Activated naive CD4-positive, alpha-beta T cell treated with anti-CD3 and anti-CD28 coated beads, Interleukin-2, amount 10 ng/mL, durations not matched to agents 7 days and 5 days (primary cell): Measurements from ENCODE around the gene LRRC49.
A peak's percentile ranks its signal among the peaks of the same experiment; 100 is the strongest.

ENCODE experiments used
- CTCF ChIA-PET: fragments of 350-600 bp; sonication (Branson Sonifier 250); formaldehyde crosslinking; loops from one replicate; lab custom pipeline; 2021; ENCODE audit warnings: antibody characterized with exemption; lab: Charles Lee
- DNase-seq: peaks from one replicate; pipeline ENCODE4 v3.0.0-alpha.2; 2020
- H3K27ac Mint-ChIP-seq: one replicate; pipeline ENCODE4 v1.8.0; 2021; ENCODE audit warnings: mild to moderate bottlenecking, moderate library complexity, mixed read lengths
- H3K27me3 Mint-ChIP-seq: one replicate; pipeline ENCODE4 v1.8.0; 2021; ENCODE audit warnings: mild to moderate bottlenecking, mixed read lengths
- H3K36me3 Mint-ChIP-seq: one replicate; pipeline ENCODE4 v1.8.0; 2021; ENCODE audit warnings: mixed read lengths
- H3K4me1 Mint-ChIP-seq: one replicate; pipeline ENCODE4 v1.8.0; 2021; ENCODE audit warnings: mixed read lengths
- H3K4me3 Mint-ChIP-seq: one replicate; pipeline ENCODE4 v1.8.0; 2021; ENCODE audit warnings: mild to moderate bottlenecking, moderate library complexity, mixed read lengths
- H3K9me3 Mint-ChIP-seq: one replicate; pipeline ENCODE4 v1.8.0; 2021; ENCODE audit warnings: mixed read lengths

LRRC49 gene

GRCh38 chr15:70879401-70879800, 13.2 kb upstream of the LRRC49 start:
- CTCF ChIA-PET = no interaction called here

GRCh38 chr15:70880781-70881180, 11.8 kb upstream of the LRRC49 start:
- Mint-ChIP-seq H3K36me3 (no peaks in the 10 kb centered on the region), H3K27me3 (peaks cover 12% of the 10 kb centered on the region), H3K9me3 (no peaks in the 10 kb centered on the region), H3K4me3 (no peak overlapping the region), H3K27ac (no peak overlapping the region), H3K4me1 (no peaks in the 10 kb centered on the region)
- CTCF ChIA-PET = interaction anchor here (0.9 kb wide), 1 partner anchor 560 kb away, joined by 3 read pairs; no protein-coding TSS in a partner anchor
- no peak for DNase-seq

More at GRCh38 chr15:70879401-70879800, 13.2 kb upstream of the LRRC49 start:
- Mint-ChIP-seq H3K9me3 (no peaks in the 10 kb centered on the region), H3K4me3 (no peak overlapping the region), H3K36me3 (no peaks in the 10 kb centered on the region), H3K4me1 (no peaks in the 10 kb centered on the region), H3K27me3 (peaks cover 12% of the 10 kb centered on the region), H3K27ac (no peak overlapping the region)
- no peak for DNase-seq

GRCh38 chr15:70882361-70882760, 10.3 kb upstream of the LRRC49 start:
- H3K27ac Mint-ChIP-seq = no peak overlapping the region
- peaks cover 12% of the 10 kb centered on the region for H3K27me3 Mint-ChIP-seq
- DNase-seq = no peak
- no peaks in the 10 kb centered on the region for H3K36me3 Mint-ChIP-seq
- H3K4me1 Mint-ChIP-seq = no peaks in the 10 kb centered on the region
- no peak overlapping the region for H3K4me3 Mint-ChIP-seq
- CTCF ChIA-PET = no interaction called here
- H3K9me3 Mint-ChIP-seq = no peaks in the 10 kb centered on the region

- Mint-ChIP-seq H3K4me1 (peaks cover 10% of the 10 kb centered on the region), H3K27ac (no peak overlapping the region), H3K4me3 (peak overlapping the region; percentile 70), H3K27me3 (peaks cover 36% of the 10 kb centered on the region), H3K9me3 (no peaks in the 10 kb centered on the region), H3K36me3 (no peaks in the 10 kb centered on the region)
- no peak for DNase-seq
- CTCF ChIA-PET = interaction anchor here (0.5 kb wide), 1 partner anchor 1624 kb away, joined by 3 read pairs; no protein-coding TSS in a partner anchor
These were observed 410 bp downstream of the LRRC49 start for GRCh38 chr15:70892912-70893560.

- CTCF ChIA-PET = no interaction called here
- Mint-ChIP-seq H3K27ac (no peak overlapping the region), H3K9me3 (peaks cover 2% of the 10 kb centered on the region), H3K4me3 (no peak overlapping the region), H3K27me3 (peaks cover 12% of the 10 kb centered on the region), H3K36me3 (no peaks in the 10 kb centered on the region), H3K4me1 (no peaks in the 10 kb centered on the region)
- DNase-seq = no peak
These were observed 9.5 kb downstream of the LRRC49 start for GRCh38 chr15:70902107-70902506.

GRCh38 chr15:70906842-70907241, 14.2 kb downstream of the LRRC49 start:
- Mint-ChIP-seq H3K27ac (no peak overlapping the region), H3K4me3 (no peak overlapping the region), H3K36me3 (no peaks in the 10 kb centered on the region), H3K9me3 (peaks cover 10% of the 10 kb centered on the region), H3K27me3 (peaks cover 7% of the 10 kb centered on the region), H3K4me1 (no peaks in the 10 kb centered on the region)
- CTCF ChIA-PET = no interaction called here
- DNase-seq = no peak

- no peaks in the 10 kb centered on the region for H3K36me3 Mint-ChIP-seq
- peaks cover 10% of the 10 kb centered on the region for H3K9me3 Mint-ChIP-seq
- no peak overlapping the region for H3K4me3 Mint-ChIP-seq
- no peaks in the 10 kb centered on the region for H3K27me3 Mint-ChIP-seq
- no peaks in the 10 kb centered on the region for H3K4me1 Mint-ChIP-seq
- CTCF ChIA-PET = no interaction called here
- H3K27ac Mint-ChIP-seq = no peak overlapping the region
- no peak for DNase-seq
These were observed 15.3 kb downstream of the LRRC49 start for GRCh38 chr15:70907784-70908471.

GRCh38 chr15:70910958-70911357, 18.3 kb downstream of the LRRC49 start:
- no peak for DNase-seq
- CTCF ChIA-PET = no interaction called here
- Mint-ChIP-seq H3K27ac (no peak overlapping the region), H3K27me3 (no peaks in the 10 kb centered on the region), H3K4me1 (no peaks in the 10 kb centered on the region), H3K36me3 (no peaks in the 10 kb centered on the region), H3K9me3 (peaks cover 8% of the 10 kb centered on the region), H3K4me3 (no peak overlapping the region)

- Mint-ChIP-seq H3K4me1 (no peaks in the 10 kb centered on the region), H3K27ac (no peak overlapping the region), H3K27me3 (peaks cover 3% of the 10 kb centered on the region), H3K36me3 (no peaks in the 10 kb centered on the region), H3K9me3 (peaks cover 8% of the 10 kb centered on the region), H3K4me3 (no peak overlapping the region)
- CTCF ChIA-PET = no interaction called here
- DNase-seq = no peak
These were observed 19.6 kb downstream of the LRRC49 start for GRCh38 chr15:70912187-70912586.

GRCh38 chr15:70916531-70916930, 23.9 kb downstream of the LRRC49 start:
- no peaks in the 10 kb centered on the region for H3K36me3 Mint-ChIP-seq
- CTCF ChIA-PET = no interaction called here
- H3K27ac Mint-ChIP-seq = no peak overlapping the region
- H3K4me1 Mint-ChIP-seq = no peaks in the 10 kb centered on the region
- peaks cover 10% of the 10 kb centered on the region for H3K27me3 Mint-ChIP-seq
- no peak for DNase-seq
- H3K4me3 Mint-ChIP-seq = no peak overlapping the region
- no peaks in the 10 kb centered on the region for H3K9me3 Mint-ChIP-seq

GRCh38 chr15:70917955-70918354, 25.3 kb downstream of the LRRC49 start:
- Mint-ChIP-seq H3K4me3 (no peak overlapping the region), H3K27me3 (peaks cover 10% of the 10 kb centered on the region), H3K4me1 (no peaks in the 10 kb centered on the region), H3K9me3 (no peaks in the 10 kb centered on the region), H3K36me3 (no peaks in the 10 kb centered on the region), H3K27ac (no peak overlapping the region)
- CTCF ChIA-PET = no interaction called here
- no peak for DNase-seq

GRCh38 chr15:70920981-70921696, 28.5 kb downstream of the LRRC49 start:
- no peaks in the 10 kb centered on the region for H3K36me3 Mint-ChIP-seq
- CTCF ChIA-PET = no interaction called here
- no peak overlapping the region for H3K4me3 Mint-ChIP-seq
- H3K27me3 Mint-ChIP-seq = peaks cover 10% of the 10 kb centered on the region
- no peak for DNase-seq
- H3K9me3 Mint-ChIP-seq = no peaks in the 10 kb centered on the region
- no peak overlapping the region for H3K27ac Mint-ChIP-seq
- H3K4me1 Mint-ChIP-seq = no peaks in the 10 kb centered on the region

GRCh38 chr15:70922119-70922518, 29.5 kb downstream of the LRRC49 start:
- CTCF ChIA-PET = no interaction called here
- H3K4me3 Mint-ChIP-seq = no peak overlapping the region
- H3K9me3 Mint-ChIP-seq = no peaks in the 10 kb centered on the region
- no peak for DNase-seq
- H3K4me1 Mint-ChIP-seq = no peaks in the 10 kb centered on the region
- no peaks in the 10 kb centered on the region for H3K36me3 Mint-ChIP-seq
- H3K27ac Mint-ChIP-seq = no peak overlapping the region
- peaks cover 7% of the 10 kb centered on the region for H3K27me3 Mint-ChIP-seq

GRCh38 chr15:70923311-70924080, 30.9 kb downstream of the LRRC49 start:
- no peak overlapping the region for H3K27ac Mint-ChIP-seq
- no peaks in the 10 kb centered on the region for H3K9me3 Mint-ChIP-seq
- CTCF ChIA-PET = no interaction called here
- H3K4me3 Mint-ChIP-seq = no peak overlapping the region
- peaks cover 7% of the 10 kb centered on the region for H3K27me3 Mint-ChIP-seq
- no peaks in the 10 kb centered on the region for H3K4me1 Mint-ChIP-seq
- no peaks in the 10 kb centered on the region for H3K36me3 Mint-ChIP-seq
- no peak for DNase-seq
